COR-L47 (cell line): ENCODE measurements around the gene RPS6KC1.
"Not testable (repeated sequence)": the region's sequence is repeated elsewhere in the genome, so short reads cannot be mapped to it uniquely, and the experiment has no call there.

Experiments used
- DNase-seq: peaks from one replicate; lab custom pipeline; 2025; lab: John Stamatoyannopoulos, UW

The RPS6KC1 gene

GRCh38 chr1:213110349-213111300, 59.6 kb downstream of the RPS6KC1 start:
- no peak for DNase-seq

- no peak for DNase-seq
Observed at GRCh38 chr1:213111502-213111901, 60.5 kb downstream of the RPS6KC1 start.

- DNase-seq, result not testable (repeated sequence)
Observed at GRCh38 chr1:213112723-213113122, 61.7 kb downstream of the RPS6KC1 start.

GRCh38 chr1:213117699-213118180, 66.7 kb downstream of the RPS6KC1 start:
- not testable (repeated sequence) for DNase-seq

- DNase-seq, result no peak
Observed at GRCh38 chr1:213119794-213120193, 68.8 kb downstream of the RPS6KC1 start.

GRCh38 chr1:213120386-213120785, 69.3 kb downstream of the RPS6KC1 start:
- no peak for DNase-seq

- DNase-seq, result no peak
Observed at GRCh38 chr1:213120961-213121360, 69.9 kb downstream of the RPS6KC1 start.

- DNase-seq, result peak; percentile 46
Observed at GRCh38 chr1:213122514-213122929, 71.5 kb downstream of the RPS6KC1 start.

- no peak for DNase-seq
Observed at GRCh38 chr1:213123087-213123486, 72.0 kb downstream of the RPS6KC1 start.

GRCh38 chr1:213123536-213123935, 72.5 kb downstream of the RPS6KC1 start:
- no peak for DNase-seq

- no peak for DNase-seq
Observed at GRCh38 chr1:213124590-213124989, 73.5 kb downstream of the RPS6KC1 start.

- DNase-seq, result no peak
Observed at GRCh38 chr1:213125643-213126042, 74.6 kb downstream of the RPS6KC1 start.

- DNase-seq, result no peak
Observed at GRCh38 chr1:213127074-213127473, 76.0 kb downstream of the RPS6KC1 start.

- no peak for DNase-seq
Observed at GRCh38 chr1:213131851-213132655, 81.0 kb downstream of the RPS6KC1 start.

- DNase-seq, result no peak
Observed at GRCh38 chr1:213135572-213135971, 84.5 kb downstream of the RPS6KC1 start.

- DNase-seq, result no peak
Observed at GRCh38 chr1:213136190-213136917, 85.3 kb downstream of the RPS6KC1 start.

GRCh38 chr1:213138391-213138790, 87.3 kb downstream of the RPS6KC1 start:
- peak; percentile 28 for DNase-seq

GRCh38 chr1:213138892-213139291, 87.9 kb downstream of the RPS6KC1 start:
- DNase-seq, result no peak

GRCh38 chr1:213148905-213149304, 97.9 kb downstream of the RPS6KC1 start:
- no peak for DNase-seq

- DNase-seq, result not testable (repeated sequence)
Observed at GRCh38 chr1:213150090-213150489, 99.0 kb downstream of the RPS6KC1 start.

GRCh38 chr1:213154056-213154685, 103.1 kb downstream of the RPS6KC1 start:
- DNase-seq, result no peak
